LoVo (cell line): Measurements from ENCODE around the gene IQCE.

Source experiments
- DNase-seq: peaks from one replicate; pipeline ENCODE4 v3.0.0-alpha.2; 2016; ENCODE audit warnings: low spot score

The IQCE gene

DNA sequence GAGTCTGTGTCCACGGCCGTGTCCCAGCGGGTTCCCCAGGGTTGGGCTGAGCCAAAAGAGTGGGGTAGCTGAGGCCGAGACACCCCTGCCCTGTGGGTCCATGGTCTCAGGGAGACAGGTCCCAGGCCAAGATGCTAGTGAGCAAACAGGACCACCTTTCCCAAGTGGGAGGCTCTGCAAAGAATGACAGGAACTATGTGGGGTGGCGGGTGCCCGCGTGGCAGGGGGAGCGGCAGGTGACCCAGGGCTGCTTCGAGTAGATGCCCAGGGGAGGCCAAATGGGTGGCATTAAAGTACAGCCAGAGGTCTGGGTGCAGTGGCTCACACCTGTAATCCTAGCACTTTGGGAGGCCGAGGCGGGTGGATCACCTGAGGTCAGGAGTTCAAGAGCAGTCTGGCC, 91.2 kb downstream of the IQCE start:
- DNase-seq: no peak

- DNase-seq: no peak
These were observed 91.7 kb downstream of the IQCE start for GRCh38 chr7:2650451-2650850.

- no peak for DNase-seq
These were observed 92.6 kb downstream of the IQCE start for GRCh38 chr7:2651336-2651735.

GRCh38 chr7:2651847-2652735, 93.3 kb downstream of the IQCE start:
- no peak for DNase-seq

- no peak for DNase-seq
These were observed 93.9 kb downstream of the IQCE start for GRCh38 chr7:2652736-2653060.

GRCh38 chr7:2654059-2654458, 95.3 kb downstream of the IQCE start:
- no peak for DNase-seq

- no peak for DNase-seq
These were observed 97.3 kb downstream of the IQCE start for GRCh38 chr7:2655870-2656614.

DNA sequence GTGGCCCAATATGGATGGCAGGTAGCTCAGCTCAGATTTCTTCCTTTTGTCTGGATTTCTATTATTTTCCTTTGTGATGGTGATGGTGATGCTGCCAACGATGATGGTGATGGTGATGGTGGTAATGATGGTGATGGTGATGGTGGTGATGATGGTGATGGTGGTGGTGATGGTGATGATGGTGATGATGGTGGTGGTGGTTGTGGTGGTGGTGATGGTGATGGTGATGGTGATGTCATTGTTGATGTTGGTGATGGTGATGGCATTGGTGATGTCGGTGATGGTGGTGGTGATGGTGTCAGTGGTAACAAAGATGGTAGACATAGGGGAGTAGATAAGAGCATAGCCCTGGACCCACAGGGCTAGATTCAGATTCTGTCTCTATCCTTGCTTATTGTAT, 98.4 kb downstream of the IQCE start:
- DNase-seq: no peak

GRCh38 chr7:2657920-2658671, 99.3 kb downstream of the IQCE start:
- no peak for DNase-seq

GRCh38 chr7:2658941-2659340, 100.2 kb downstream of the IQCE start:
- no peak for DNase-seq

DNA sequence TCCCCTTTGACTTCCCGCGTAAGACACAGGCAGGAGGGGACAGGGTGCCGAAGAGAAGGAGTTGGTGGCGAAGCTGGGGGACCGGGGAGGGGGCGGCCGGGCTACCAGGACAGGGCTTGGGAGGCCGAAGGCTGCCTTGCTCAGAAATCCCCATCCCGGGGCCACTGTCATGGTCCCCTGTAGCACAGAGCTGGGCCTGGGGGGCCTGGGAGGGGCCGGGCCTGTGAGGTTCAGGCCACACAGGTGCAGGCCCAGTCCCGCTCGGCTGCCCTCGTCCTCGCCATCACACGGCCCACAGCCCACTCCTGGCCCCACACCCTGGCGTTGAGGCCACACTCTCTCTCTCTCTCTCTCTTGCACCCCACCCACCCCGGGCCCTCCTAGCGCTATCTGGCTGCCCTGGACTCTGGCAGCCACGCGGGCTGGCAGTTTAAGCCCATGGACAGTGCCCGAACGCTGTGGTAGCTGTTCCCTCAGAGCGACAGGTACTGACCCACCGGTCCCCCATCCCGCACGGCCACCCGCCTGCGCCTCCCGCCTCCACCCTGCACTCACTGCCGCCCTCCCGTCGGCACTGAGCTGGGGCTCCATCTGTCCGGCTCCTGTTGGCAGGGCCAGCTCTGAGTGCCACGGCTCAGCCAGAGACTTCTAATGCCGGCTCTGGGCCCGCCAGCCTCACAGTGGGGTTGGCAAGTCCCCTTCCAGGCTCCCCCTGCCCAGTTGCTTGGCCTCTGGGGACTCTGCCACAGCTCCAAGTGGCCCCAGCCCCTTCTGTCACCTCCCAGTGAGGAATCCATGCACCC, 101.0 kb downstream of the IQCE start:
- no peak for DNase-seq

- DNase-seq: no peak
These were observed 101.7 kb downstream of the IQCE start for GRCh38 chr7:2660359-2661095.

DNA sequence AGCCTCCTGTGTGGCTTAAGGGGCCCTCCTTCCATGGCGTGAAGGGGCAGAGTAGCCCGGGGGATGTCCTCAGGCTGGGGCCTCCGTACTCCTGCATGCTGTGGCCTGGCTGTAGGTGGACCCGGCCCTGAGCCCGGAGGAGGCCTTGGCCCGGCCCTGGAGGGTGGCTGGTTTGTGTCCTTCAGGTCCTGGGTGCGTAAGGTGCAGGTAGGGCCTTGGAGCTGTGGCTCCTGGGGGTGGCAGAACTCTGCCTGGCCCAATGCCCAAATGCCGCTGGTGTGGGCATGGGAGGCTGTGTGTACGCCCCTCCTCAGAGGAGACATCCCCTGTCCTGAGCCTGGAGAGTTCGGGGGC, 102.3 kb downstream of the IQCE start:
- DNase-seq: no peak

GRCh38 chr7:2661602-2662272, 103.0 kb downstream of the IQCE start:
- no peak for DNase-seq

DNA sequence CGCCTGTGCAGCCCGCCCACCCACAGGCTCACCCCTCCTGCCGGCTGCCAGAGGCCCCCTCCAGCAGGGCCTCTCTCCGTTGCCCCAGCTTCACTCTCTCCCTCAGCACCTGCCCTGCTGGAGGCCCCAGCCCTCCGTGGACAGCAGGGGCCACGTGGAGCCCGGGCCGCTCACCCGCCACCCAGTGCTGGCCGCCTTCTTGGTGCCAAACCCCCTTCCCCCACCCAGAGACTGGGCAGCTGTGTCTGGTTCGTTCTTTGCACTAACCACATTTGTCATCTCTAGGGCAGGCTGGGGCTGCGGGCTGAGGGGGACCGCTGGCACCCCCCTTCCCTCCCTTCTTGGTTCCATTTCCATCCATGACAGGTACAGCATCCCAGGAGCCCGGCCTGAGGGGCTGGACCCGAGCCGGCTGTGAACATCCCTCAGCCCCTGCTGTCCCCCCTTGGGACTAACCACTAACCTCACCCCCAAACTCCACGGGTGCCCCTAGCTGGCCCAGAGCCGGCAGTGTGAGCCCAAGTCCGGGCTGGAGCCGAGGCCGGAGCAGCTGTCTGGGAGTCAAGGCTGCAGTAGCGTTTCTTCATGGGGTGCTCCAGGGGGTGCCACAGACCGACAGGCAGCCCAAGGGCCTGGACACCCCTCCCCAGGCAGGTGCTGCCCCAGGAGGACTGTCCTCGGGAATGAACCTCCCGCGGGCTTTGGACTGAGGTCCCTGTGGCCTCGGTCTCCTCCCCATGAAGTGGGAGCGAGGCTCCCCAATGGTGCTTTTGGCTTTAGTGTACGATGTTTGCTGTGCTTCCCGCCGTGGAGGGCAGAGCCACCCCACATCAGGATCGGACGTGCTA, 103.7 kb downstream of the IQCE start:
- DNase-seq: no peak

GRCh38 chr7:2663121-2663886, 104.5 kb downstream of the IQCE start:
- no peak for DNase-seq

- DNase-seq: no peak
These were observed 105.2 kb downstream of the IQCE start for GRCh38 chr7:2663960-2664359.
